GM21381 (cell line): ENCODE results near the gene URI1.
"Not testable (repeated sequence)": the region's sequence is repeated elsewhere in the genome, so short reads cannot be mapped to it uniquely, and the experiment has no call there.

Experiments used
- ATAC-seq: cut with Tn5 transposase; IDR thresholded peaks from one replicate; pipeline ENCODE4 v1.9.1; 2021; ENCODE audit warnings: mild to moderate bottlenecking, moderate library complexity; ENCODE audit not compliant: unreplicated experiment

Gene URI1

GRCh38 chr19:29942404-29943261, 594 bp downstream of the URI1 start:
- peak; percentile 78 for ATAC-seq

GRCh38 chr19:29943615-29944014, 1.6 kb downstream of the URI1 start:
- ATAC-seq: no peak

- ATAC-seq: no peak
Measured at GRCh38 chr19:29944390-29945012, 2.5 kb downstream of the URI1 start.

- no peak for ATAC-seq
Measured at GRCh38 chr19:29945017-29945416, 3.0 kb downstream of the URI1 start.

- no peak for ATAC-seq
Measured at GRCh38 chr19:29945433-29945832, 3.4 kb downstream of the URI1 start.

- no peak for ATAC-seq
Measured at GRCh38 chr19:29946645-29947044, 4.6 kb downstream of the URI1 start.

GRCh38 chr19:29947871-29948270, 5.8 kb downstream of the URI1 start:
- no peak for ATAC-seq

- not testable (repeated sequence) for ATAC-seq
Measured at GRCh38 chr19:29948759-29949470, 6.9 kb downstream of the URI1 start.

GRCh38 chr19:29952177-29952576, 10.1 kb downstream of the URI1 start:
- no peak for ATAC-seq

- ATAC-seq: no peak
Measured at GRCh38 chr19:29952646-29953045, 10.6 kb downstream of the URI1 start.

GRCh38 chr19:29953352-29954247, 11.6 kb downstream of the URI1 start:
- no peak for ATAC-seq

GRCh38 chr19:29956855-29957254, 14.8 kb downstream of the URI1 start:
- ATAC-seq: no peak

- ATAC-seq: no peak
Measured at GRCh38 chr19:29961311-29961710, 19.3 kb downstream of the URI1 start.

GRCh38 chr19:29962793-29963192, 20.8 kb downstream of the URI1 start:
- ATAC-seq: no peak

GRCh38 chr19:29963576-29963975, 21.5 kb downstream of the URI1 start:
- ATAC-seq: no peak

GRCh38 chr19:29964171-29964570, 22.1 kb downstream of the URI1 start:
- no peak for ATAC-seq

- ATAC-seq: no peak
Measured at GRCh38 chr19:29965492-29965891, 23.5 kb downstream of the URI1 start.

- ATAC-seq: not testable (repeated sequence)
Measured at GRCh38 chr19:29966142-29966541, 24.1 kb downstream of the URI1 start.

- ATAC-seq: no peak
Measured at GRCh38 chr19:29966588-29967249, 24.7 kb downstream of the URI1 start.

- no peak for ATAC-seq
Measured at GRCh38 chr19:29967623-29968022, 25.6 kb downstream of the URI1 start.
